Prostate gland (tissue), 2 donors: ENCODE measurements around the gene EIF6.

Experiments used
- CTCF ChIP-seq, 4 experiments: fragments of 200-600 bp in 2 of 4; fragments of 450-650 bp in 2 of 4; sonication (generic) in 2 of 4; IDR thresholded peaks; 1 replicate in 3 of 4; 2 replicates in 1 of 4; pipeline ENCODE4 v1.5.1; 2016 to 2019; ENCODE audit warnings: antibody characterized with exemption in 4 of 4, mild to moderate bottlenecking in 2 of 4, moderate library complexity in 2 of 4
- POLR2AphosphoS5 ChIP-seq: sonication (generic); formaldehyde crosslinking; IDR thresholded peaks from one replicate; pipeline ENCODE4 v1.6.1; 2017; ENCODE audit warnings: antibody characterized with exemption

GRCh38 chr20:35275741-35276251 lies 8.8 kb downstream of the EIF6 start:
- TF ChIP-seq CTCF (IDR thresholded peaks at IDR 0.05) (no peak), POLR2AphosphoS5 (no peak)
